Ishikawa (cell line): Measurements from ENCODE around the gene CD34.

Source experiments
- CEBPB ChIP-seq: IDR thresholded peaks from 2 replicates; pipeline ENCODE4 v1.6.1; 2012
- CREB1 ChIP-seq: IDR thresholded peaks from 2 replicates; pipeline ENCODE4 v1.6.1; 2012; ENCODE audit warnings: low read depth
- EGR1 ChIP-seq: IDR thresholded peaks from 2 replicates; pipeline ENCODE4 v1.6.1; 2012
- EP300 ChIP-seq: IDR thresholded peaks from 2 replicates; pipeline ENCODE4 v1.6.1; 2012; ENCODE audit warnings: borderline replicate concordance
- FOXM1 ChIP-seq: IDR thresholded peaks from 2 replicates; pipeline ENCODE4 v1.6.1; 2012; ENCODE audit warnings: low read depth, borderline replicate concordance
- MAX ChIP-seq: IDR thresholded peaks from 2 replicates; pipeline ENCODE4 v1.6.1; 2012
- NFIC ChIP-seq: IDR thresholded peaks from 2 replicates; pipeline ENCODE4 v1.6.1; 2012
- RAD21 ChIP-seq: IDR thresholded peaks from 2 replicates; pipeline ENCODE4 v1.6.1; 2012; ENCODE audit warnings: low read depth
- REST ChIP-seq: IDR thresholded peaks from 2 replicates; pipeline ENCODE4 v1.6.1; 2012; ENCODE audit warnings: low read depth, mild to moderate bottlenecking
- TAF1 ChIP-seq: IDR thresholded peaks from 2 replicates; pipeline ENCODE4 v1.6.1; 2012; ENCODE audit warnings: low read depth, mild to moderate bottlenecking
- TCF12 ChIP-seq: IDR thresholded peaks from 2 replicates; pipeline ENCODE4 v1.6.1; 2012; ENCODE audit warnings: low read depth
- TEAD4 ChIP-seq: IDR thresholded peaks from 2 replicates; pipeline ENCODE4 v1.6.1; 2012
- USF1 ChIP-seq: IDR thresholded peaks from 2 replicates; pipeline ENCODE4 v1.6.1; 2012
- YY1 ChIP-seq: IDR thresholded peaks from 2 replicates; pipeline ENCODE4 v1.6.1; 2012; ENCODE audit warnings: low read depth
- ZBTB7A ChIP-seq: IDR thresholded peaks from 2 replicates; pipeline ENCODE4 v1.6.1; 2012; ENCODE audit warnings: low read depth

Gene CD34

GRCh38 chr1:207887542-207888201 is 23.3 kb downstream of the CD34 start:
- no peak for TF ChIP-seq ZBTB7A
- no peak for TF ChIP-seq CEBPB
- TF ChIP-seq CREB1 = no peak
- TF ChIP-seq REST = no peak
- no peak for TF ChIP-seq TCF12
- no peak for TF ChIP-seq USF1
- no peak for TF ChIP-seq YY1
- no peak for TF ChIP-seq TEAD4
- no peak for TF ChIP-seq NFIC
- TF ChIP-seq TAF1 = no peak
- TF ChIP-seq EP300 = no peak
- TF ChIP-seq MAX = no peak
- no peak for TF ChIP-seq RAD21
- no peak for TF ChIP-seq FOXM1
- no peak for TF ChIP-seq EGR1

GRCh38 chr1:207886227-207886626 is 24.7 kb downstream of the CD34 start:
- no peak for TF ChIP-seq USF1
- no peak for TF ChIP-seq EP300
- TF ChIP-seq FOXM1 = no peak
- TF ChIP-seq TEAD4 = no peak
- TF ChIP-seq CREB1 = no peak
- TF ChIP-seq NFIC = no peak
- TF ChIP-seq REST = no peak
- no peak for TF ChIP-seq EGR1

GRCh38 chr1:207885129-207886032 is 25.5 kb downstream of the CD34 start:
- peak; percentile 82 for TF ChIP-seq YY1
- TF ChIP-seq MAX = no peak
- TF ChIP-seq USF1 = no peak
- no peak for TF ChIP-seq NFIC
- TF ChIP-seq TEAD4 = no peak
- no peak for TF ChIP-seq CEBPB
- TF ChIP-seq REST = no peak
- TF ChIP-seq EP300 = no peak
- peak; percentile 97 for TF ChIP-seq RAD21
- no peak for TF ChIP-seq CREB1
- TF ChIP-seq EGR1 = no peak
- TF ChIP-seq ZBTB7A = no peak
- no peak for TF ChIP-seq FOXM1
- TF ChIP-seq TCF12 = no peak
